ENCODE results near the gene BMP6.

The BMP6 gene

GRCh38 chr6:7681449-7681848 lies 44.5 kb upstream of the BMP6 start:
- H4K20me1 ChIP-seq (ENCODE audit: insufficient read depth, low read length), result no peaks in the 10 kb centered on the region
- no peaks in the 10 kb centered on the region for H3K36me3 ChIP-seq (replicated peaks; ENCODE audit: low read depth, low read length)
- no peaks in the 10 kb centered on the region for H3K79me2 ChIP-seq (ENCODE audit: low read length)
- no peak overlapping the region for H3K9ac ChIP-seq (ENCODE audit: low read length)
- H3K27ac ChIP-seq (ENCODE audit: low read length), result no peak overlapping the region
- H3K4me2 ChIP-seq (ENCODE audit: low read length), result no peak overlapping the region
- no peak overlapping the region for H3K4me3 ChIP-seq (ENCODE audit: low read length)
- TF ChIP-seq, protein P1, sequence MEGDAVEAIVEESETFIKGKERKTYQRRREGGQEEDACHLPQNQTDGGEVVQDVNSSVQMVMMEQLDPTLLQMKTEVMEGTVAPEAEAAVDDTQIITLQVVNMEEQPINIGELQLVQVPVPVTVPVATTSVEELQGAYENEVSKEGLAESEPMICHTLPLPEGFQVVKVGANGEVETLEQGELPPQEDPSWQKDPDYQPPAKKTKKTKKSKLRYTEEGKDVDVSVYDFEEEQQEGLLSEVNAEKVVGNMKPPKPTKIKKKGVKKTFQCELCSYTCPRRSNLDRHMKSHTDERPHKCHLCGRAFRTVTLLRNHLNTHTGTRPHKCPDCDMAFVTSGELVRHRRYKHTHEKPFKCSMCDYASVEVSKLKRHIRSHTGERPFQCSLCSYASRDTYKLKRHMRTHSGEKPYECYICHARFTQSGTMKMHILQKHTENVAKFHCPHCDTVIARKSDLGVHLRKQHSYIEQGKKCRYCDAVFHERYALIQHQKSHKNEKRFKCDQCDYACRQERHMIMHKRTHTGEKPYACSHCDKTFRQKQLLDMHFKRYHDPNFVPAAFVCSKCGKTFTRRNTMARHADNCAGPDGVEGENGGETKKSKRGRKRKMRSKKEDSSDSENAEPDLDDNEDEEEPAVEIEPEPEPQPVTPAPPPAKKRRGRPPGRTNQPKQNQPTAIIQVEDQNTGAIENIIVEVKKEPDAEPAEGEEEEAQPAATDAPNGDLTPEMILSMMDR (IDR thresholded peaks at IDR 0.05; ENCODE audit: low read depth, low read length), result no peak
- no peak for TF ChIP-seq EZH2phosphoT487 (IDR thresholded peaks at IDR 0.05; ENCODE audit: low read depth)
- H3K4me1 ChIP-seq (ENCODE audit: low read length), result no peaks in the 10 kb centered on the region
- peaks cover 20% of the 10 kb centered on the region; the same call in 1 of the 2 replicates for H3K27me3 ChIP-seq (ENCODE audit: low read depth, low read length)
- no peak overlapping the region for H2AFZ ChIP-seq (ENCODE audit: low read depth, low read length)
- H3K9me3 ChIP-seq (ENCODE audit: insufficient read depth, low read length), result no peaks in the 10 kb centered on the region

- no peak overlapping the region for H3K4me2 ChIP-seq (ENCODE audit: low read length)
- H3K27ac ChIP-seq (ENCODE audit: low read length), result no peak overlapping the region
- H2AFZ ChIP-seq (ENCODE audit: low read depth, low read length), result no peak overlapping the region
Measured at GRCh38 chr6:7684076-7684475, 41.8 kb upstream of the BMP6 start.

DNA sequence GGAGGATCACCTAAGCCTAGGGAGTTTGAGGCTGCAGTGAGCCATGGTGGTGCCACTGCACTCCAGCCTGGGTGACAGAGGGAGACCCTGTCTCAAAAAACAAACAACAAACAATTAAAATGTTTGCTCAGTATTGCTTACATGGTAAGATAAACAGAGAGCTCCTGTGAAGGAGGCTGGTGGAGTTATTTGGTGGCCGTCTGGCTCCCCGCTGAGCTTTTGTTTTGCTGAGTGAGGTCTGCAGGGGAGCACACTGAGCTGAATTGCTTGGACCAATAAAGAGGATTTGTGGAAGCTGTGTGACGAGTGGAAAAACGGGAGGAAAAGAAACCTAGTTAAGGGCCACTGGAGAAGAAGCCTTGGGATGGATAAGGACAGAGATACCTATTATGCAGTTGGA lies 41.1 kb upstream of the BMP6 start:
- Histone ChIP-seq H3K4me1 (ENCODE audit: low read length) (no peaks in the 10 kb centered on the region), H3K9me3 (ENCODE audit: insufficient read depth, low read length) (no peaks in the 10 kb centered on the region), H3K36me3 (replicated peaks; ENCODE audit: low read depth, low read length) (no peaks in the 10 kb centered on the region), H3K4me2 (ENCODE audit: low read length) (no peak overlapping the region), H2AFZ (ENCODE audit: low read depth, low read length) (no peak overlapping the region), H3K27ac (ENCODE audit: low read length) (no peak overlapping the region), H3K9ac (ENCODE audit: low read length) (no peak overlapping the region), H3K79me2 (ENCODE audit: low read length) (no peaks in the 10 kb centered on the region), H3K27me3 (ENCODE audit: low read depth, low read length) (peaks cover 28% of the 10 kb centered on the region; the same call in 1 of the 2 replicates), H3K4me3 (ENCODE audit: low read length) (no peak overlapping the region), H4K20me1 (ENCODE audit: insufficient read depth, low read length) (no peaks in the 10 kb centered on the region)
- no peak for TF ChIP-seq EZH2phosphoT487 (IDR thresholded peaks at IDR 0.05; ENCODE audit: low read depth)
- TF ChIP-seq, protein P1 (IDR thresholded peaks at IDR 0.05; ENCODE audit: low read depth, low read length), result no peak

More at GRCh38 chr6:7684076-7684475, 41.8 kb upstream of the BMP6 start:
- Histone ChIP-seq H3K4me3 (ENCODE audit: low read length) (no peak overlapping the region), H3K9me3 (ENCODE audit: insufficient read depth, low read length) (no peaks in the 10 kb centered on the region), H3K27me3 (ENCODE audit: low read depth, low read length) (peaks cover 28% of the 10 kb centered on the region; the same call in 1 of the 2 replicates), H4K20me1 (ENCODE audit: insufficient read depth, low read length) (no peaks in the 10 kb centered on the region), H3K4me1 (ENCODE audit: low read length) (no peaks in the 10 kb centered on the region), H3K9ac (ENCODE audit: low read length) (no peak overlapping the region), H3K36me3 (replicated peaks; ENCODE audit: low read depth, low read length) (no peaks in the 10 kb centered on the region), H3K79me2 (ENCODE audit: low read length) (no peaks in the 10 kb centered on the region)
- no peak for TF ChIP-seq EZH2phosphoT487 (IDR thresholded peaks at IDR 0.05; ENCODE audit: low read depth)
- TF ChIP-seq, protein P1 (IDR thresholded peaks at IDR 0.05; ENCODE audit: low read depth, low read length), result no peak

- H3K27ac ChIP-seq (ENCODE audit: low read length), result no peak overlapping the region
- no peak overlapping the region for H3K9ac ChIP-seq (ENCODE audit: low read length)
- H3K27me3 ChIP-seq (ENCODE audit: low read depth, low read length), result peaks cover 28% of the 10 kb centered on the region; the same call in 1 of the 2 replicates
- no peak overlapping the region for H3K4me2 ChIP-seq (ENCODE audit: low read length)
- no peaks in the 10 kb centered on the region for H3K9me3 ChIP-seq (ENCODE audit: insufficient read depth, low read length)
- no peaks in the 10 kb centered on the region for H3K4me1 ChIP-seq (ENCODE audit: low read length)
- H2AFZ ChIP-seq (ENCODE audit: low read depth, low read length), result no peak overlapping the region
- no peak overlapping the region for H3K4me3 ChIP-seq (ENCODE audit: low read length)
- H3K79me2 ChIP-seq (ENCODE audit: low read length), result no peaks in the 10 kb centered on the region
- no peaks in the 10 kb centered on the region for H3K36me3 ChIP-seq (replicated peaks; ENCODE audit: low read depth, low read length)
- TF ChIP-seq EZH2phosphoT487 (IDR thresholded peaks at IDR 0.05; ENCODE audit: low read depth), result no peak
- TF ChIP-seq, protein P1 (IDR thresholded peaks at IDR 0.05; ENCODE audit: low read depth, low read length), result no peak
- no peaks in the 10 kb centered on the region for H4K20me1 ChIP-seq (ENCODE audit: insufficient read depth, low read length)
Measured at GRCh38 chr6:7685276-7685675, 40.6 kb upstream of the BMP6 start.

Measured in OCI-LY3 (cell line).